ENCODE results near the gene MPPED2.

The MPPED2 gene

GRCh38 chr11:30481330-30481729 lies 104.8 kb downstream of the MPPED2 start:
- no peak for DNase-seq

- DNase-seq, result no peak
Measured at GRCh38 chr11:30479899-30480298, 106.3 kb downstream of the MPPED2 start.

- DNase-seq, result no peak
Measured at GRCh38 chr11:30478923-30479322, 107.2 kb downstream of the MPPED2 start.

DNA sequence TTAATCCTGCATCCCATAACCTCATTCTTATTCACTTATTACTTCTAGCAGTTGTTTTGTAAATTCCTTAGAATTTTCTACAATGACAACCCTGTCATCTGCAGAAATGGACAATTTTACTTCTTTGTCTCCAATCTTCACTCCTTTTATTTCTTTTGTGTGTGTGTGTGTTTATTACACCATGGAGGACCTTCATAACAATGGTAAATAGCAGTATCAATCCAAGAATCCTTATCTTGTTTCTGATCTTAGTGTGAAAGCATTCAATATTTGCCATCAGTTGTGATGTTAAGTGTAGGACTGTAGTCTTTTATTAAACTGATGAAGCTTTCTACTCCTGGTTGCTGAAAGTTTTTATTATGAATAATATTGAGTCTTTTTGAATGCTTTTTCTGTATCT lies 109.1 kb downstream of the MPPED2 start:
- no peak for DNase-seq

DNA sequence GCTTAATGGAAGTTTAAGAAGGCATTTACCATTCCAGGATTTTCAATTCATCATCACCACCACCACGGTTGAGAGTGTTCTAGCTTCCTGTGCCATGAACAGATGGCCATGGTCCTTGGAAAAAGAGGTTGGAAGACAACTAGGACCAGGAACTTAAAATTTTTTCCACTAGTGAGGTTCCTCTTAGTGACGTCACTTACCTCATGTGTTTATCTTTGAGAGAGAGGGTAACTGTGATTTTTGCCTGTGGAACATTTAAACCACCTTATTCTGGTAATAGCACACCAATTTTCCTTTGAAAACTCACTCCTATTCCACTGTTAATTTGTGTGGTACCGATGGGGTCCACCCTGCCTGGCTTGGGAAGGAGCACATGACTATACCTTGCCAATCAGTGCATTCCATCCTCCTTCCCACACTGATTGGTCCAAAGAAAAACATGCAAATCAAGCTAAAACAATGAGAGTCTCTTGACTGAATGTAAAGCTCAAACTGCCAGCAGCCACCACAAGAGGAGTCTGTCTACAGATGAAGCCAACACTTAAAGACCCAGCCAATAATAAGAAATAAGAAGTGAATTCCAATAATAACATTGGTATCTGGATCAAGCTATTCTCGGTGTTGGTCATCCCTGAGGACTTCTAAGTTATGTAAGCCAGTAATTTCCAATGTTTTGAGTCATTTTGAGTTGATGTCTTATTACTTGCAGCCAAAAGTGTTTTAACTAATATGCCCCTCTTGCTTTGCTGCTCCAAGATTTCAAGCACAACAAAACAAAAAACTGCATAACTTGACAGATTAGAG lies 111.8 kb downstream of the MPPED2 start:
- no peak for DNase-seq

- no peak for DNase-seq
Measured at GRCh38 chr11:30471244-30471643, 114.9 kb downstream of the MPPED2 start.

- DNase-seq, result no peak
Measured at GRCh38 chr11:30468881-30469280, 117.3 kb downstream of the MPPED2 start.

DNA sequence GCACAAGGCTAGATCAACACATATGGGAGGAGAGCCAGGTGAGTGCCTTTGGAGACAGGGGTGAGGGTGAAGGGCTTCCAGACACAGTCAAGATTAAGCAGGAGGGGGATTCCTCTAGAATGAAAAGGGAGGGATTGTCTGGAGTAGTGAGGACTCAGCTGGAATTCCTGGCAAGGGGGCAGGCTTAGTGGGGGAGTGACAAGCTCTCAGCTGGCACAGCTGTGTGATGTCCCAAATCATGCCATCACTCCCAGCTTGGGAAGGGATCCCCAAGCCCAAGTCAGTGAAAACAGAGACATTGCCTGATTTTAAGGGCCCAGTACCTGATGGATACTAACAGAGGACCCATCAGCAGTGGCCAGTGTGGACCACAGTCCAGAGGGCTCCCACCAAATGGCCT lies 119.0 kb downstream of the MPPED2 start:
- DNase-seq, result no peak

- DNase-seq, result no peak
Measured at GRCh38 chr11:30465623-30466022, 120.5 kb downstream of the MPPED2 start.

DNA sequence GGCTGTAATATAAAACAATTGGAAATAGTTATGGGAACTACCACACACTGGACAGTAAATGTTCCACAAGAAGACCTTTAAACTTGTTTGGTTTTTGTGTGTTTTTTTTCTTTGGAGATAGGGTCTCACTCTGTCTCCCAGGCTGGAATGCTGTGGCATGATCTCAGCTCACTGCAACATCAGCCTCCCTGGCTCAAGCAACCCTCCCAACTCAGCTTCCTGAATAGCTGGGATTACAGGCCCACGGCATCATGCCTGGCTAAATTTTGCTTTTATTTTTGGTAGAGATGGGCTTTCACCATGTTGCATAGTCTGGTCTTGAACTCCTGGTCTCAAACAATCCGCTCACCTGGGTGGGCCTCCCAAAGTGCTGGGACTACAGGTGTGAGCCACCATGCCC lies 121.0 kb downstream of the MPPED2 start:
- no peak for DNase-seq

DNA sequence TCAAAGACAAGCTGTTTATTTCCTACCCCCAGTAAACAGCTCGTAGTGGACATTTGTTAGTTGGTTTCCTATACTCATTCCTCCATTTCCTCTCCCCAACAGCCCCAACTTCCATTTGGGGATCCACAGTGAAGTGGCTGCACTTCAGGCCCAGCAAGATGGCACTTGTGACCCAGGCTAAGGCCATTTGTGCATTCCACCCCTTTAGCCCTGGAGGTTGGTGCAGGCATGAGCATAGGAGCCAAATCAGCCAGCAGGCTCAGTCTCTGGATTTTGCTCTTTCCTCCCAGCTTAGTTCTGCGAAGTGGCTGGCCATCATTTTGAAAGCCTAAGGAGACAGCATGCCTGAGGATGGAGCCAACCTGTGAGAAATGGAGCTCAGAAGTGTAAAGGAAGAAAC lies 122.9 kb downstream of the MPPED2 start:
- no peak for DNase-seq

- DNase-seq, result no peak
Measured at GRCh38 chr11:30462421-30462820, 123.7 kb downstream of the MPPED2 start.

DNA sequence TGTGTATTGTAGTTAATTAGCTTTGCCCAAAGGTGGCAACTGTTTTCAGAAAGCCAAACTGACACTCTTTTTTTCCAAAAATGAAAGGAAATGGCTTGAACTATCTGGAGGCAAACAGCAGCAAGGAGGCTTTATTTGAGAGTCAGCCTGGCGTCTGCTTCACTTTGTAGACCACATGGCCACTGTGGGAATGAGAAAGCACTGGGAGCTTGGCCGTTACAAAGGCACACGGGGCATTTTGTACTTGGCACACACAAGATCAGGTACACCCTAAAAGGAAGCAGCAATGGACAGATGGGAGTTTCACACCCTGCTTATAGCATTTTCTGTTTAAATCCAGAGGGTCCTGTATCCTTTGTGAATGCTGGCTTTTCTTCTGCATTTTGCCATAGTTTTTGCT lies 126.3 kb downstream of the MPPED2 start:
- no peak for DNase-seq

DNA sequence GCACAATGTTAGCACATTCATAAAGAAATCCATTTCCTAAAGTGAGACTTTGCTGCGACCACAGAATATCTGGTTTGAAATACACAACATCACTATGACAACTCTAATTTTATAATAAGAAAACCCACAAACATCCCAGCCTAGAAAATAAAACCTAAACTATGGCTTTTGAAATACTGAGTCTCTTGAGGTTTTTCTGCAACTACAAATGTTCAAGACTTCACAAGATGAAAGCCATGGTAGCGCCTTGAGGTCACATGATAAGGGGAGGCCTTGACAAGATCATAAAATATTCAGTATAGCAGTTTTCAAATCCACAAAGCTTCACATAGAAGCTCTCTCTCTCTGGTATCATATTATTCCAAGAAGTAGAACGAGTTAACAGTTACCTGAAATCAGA lies 126.8 kb downstream of the MPPED2 start:
- DNase-seq, result no peak

- DNase-seq, result no peak
Measured at GRCh38 chr11:30458541-30458940, 127.6 kb downstream of the MPPED2 start.

DNA sequence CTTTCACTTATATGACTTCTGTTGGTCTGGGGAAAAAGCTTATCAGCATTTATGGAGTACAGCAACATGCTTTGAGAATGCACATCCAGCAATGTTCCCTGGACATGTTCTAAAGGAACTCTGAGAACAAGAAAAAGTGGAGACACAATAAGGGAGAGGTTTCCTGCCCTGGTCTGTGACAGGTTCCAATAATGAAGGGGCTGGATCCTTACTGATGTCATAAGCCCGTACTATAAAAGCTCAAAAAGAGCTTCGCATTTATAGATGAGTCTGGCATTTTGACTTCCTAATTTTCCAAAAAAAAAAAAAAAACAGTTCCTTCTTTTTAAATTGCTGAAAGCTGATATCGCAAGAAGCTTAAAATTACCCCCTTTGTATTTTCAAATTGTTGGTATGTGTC lies 129.1 kb downstream of the MPPED2 start:
- no peak for DNase-seq

DNA sequence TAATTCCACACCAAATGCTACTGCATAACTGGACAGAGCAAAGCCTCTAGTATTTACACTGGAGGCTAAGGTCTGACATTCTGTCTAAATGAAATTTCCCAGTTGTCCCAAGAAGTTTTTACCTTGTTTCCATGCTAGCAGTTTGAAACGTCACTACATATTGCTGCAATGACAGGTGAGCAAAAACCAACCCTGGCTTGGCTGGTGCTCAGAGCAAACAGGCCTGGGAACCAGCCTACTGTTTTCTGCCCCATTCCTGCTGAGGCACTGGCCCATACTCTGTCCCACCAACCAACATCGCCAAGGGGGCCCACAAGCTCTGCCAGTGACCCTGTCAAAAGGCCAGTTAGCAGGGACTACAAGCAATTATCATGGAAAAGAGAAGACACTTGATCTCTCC lies 131.1 kb downstream of the MPPED2 start:
- no peak for DNase-seq

- DNase-seq, result no peak
Measured at GRCh38 chr11:30454541-30454940, 131.6 kb downstream of the MPPED2 start.

- DNase-seq, result no peak
Measured at GRCh38 chr11:30454111-30454510, 132.0 kb downstream of the MPPED2 start.

DNA sequence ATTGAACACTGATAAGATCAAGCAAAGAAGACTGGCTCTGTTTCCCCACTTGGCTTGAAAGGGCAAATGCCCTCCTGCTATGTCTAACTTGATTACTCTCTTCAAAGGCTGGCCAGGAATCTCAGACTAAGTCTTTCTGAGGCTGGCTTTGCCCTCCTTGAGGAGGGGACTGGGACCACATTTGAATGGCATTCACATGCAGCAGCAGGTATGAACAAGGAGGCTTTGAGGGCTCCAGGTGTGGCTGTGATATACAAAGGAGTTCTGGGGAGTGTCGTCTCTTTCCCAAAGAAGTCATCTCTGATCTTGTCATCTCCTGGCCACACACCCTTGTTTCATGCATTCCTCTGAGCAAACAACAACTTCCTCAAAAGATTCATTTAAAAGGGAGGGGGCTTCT lies 132.4 kb downstream of the MPPED2 start:
- no peak for DNase-seq

DNA sequence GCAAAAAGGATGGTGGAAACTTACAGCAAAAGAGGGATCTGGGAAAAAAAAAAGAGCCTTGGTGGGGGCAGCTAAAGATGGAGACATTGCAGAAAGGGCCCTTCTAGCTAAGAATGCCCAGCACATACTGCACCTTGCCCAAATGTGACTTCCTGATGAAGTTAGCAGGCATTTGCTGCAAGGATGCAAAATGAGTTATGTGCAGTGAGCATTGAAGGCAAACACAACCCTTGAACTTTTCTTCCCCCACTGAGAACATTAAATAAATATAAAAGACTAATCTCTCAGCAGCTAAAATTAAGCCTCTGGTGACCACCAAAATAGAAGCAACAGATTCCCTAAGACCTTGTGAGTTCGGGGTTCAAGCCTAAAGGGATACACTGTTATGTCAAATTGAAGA lies 133.3 kb downstream of the MPPED2 start:
- no peak for DNase-seq

DNA sequence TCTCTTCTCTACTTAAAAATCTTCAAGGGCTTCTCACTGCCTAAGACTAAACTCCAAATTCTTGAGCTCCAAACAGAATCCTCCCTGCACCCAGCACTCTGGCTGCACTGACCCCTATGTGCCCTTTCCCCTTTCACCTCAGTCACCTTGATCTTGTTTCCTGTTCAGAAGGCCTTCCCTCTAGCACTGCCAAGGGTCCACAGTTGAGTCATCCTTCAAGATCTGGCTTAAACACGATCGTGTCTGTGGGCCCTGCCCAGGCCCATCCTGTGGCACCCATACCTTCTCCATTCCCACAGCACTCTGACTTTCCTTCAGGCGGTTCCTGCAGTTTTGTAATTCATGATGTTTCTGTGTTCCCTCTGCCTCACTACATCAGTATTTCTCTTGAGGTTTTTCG lies 134.0 kb downstream of the MPPED2 start:
- no peak for DNase-seq

- no peak for DNase-seq
Measured at GRCh38 chr11:30451626-30452025, 134.5 kb downstream of the MPPED2 start.

- DNase-seq, result no peak
Measured at GRCh38 chr11:30451167-30451566, 135.0 kb downstream of the MPPED2 start.

GRCh38 chr11:30447058-30447640 lies 139.0 kb downstream of the MPPED2 start:
- DNase-seq, result no peak

Data from stimulated activated CD4-positive, alpha-beta T cell treated with anti-CD3 and anti-CD28 coated beads, Interleukin-4, amount 100 ng/mL, for 24 hours (primary cell).